CD4-positive, alpha-beta memory T cell (primary cell): ENCODE data around the gene STK25. TPM values are rescaled to one million over a fixed set of nuclear protein-coding genes. Genes with fewer than 3 reads are reported as not detected.
"Not testable (repeated sequence)": the region's sequence is repeated elsewhere in the genome, so short reads cannot be mapped to it uniquely, and the experiment has no call there.

Experiments
- CTCF ChIA-PET: fragments of 350-600 bp; sonication (Branson Sonifier 250); formaldehyde crosslinking; loops from one replicate; lab custom pipeline; 2021; ENCODE audit warnings: inconsistent platforms; ENCODE audit not compliant: partially characterized antibody; lab: Charles Lee
- POLR2A ChIA-PET: fragments of 350-600 bp; sonication (Branson Sonifier 250); formaldehyde crosslinking; loops from one replicate; lab custom pipeline; 2021; ENCODE audit not compliant: partially characterized antibody; lab: Charles Lee
- DNase-seq, 5 donors: peaks; one replicate each; pipeline versions ENCODE4 v3.0.0 to v3.0.0-alpha.2; 2020 to 2022; ENCODE audit warnings: mixed read lengths in 1 of 5
- H3K27ac ChIP-seq: one replicate; pipeline ENCODE4 v1.7.0; 2013; ENCODE audit warnings: low read depth, low read length
- H3K27me3 ChIP-seq: 2 replicates; pipeline ENCODE4 v1.7.0; 2013; ENCODE audit warnings: mild to moderate bottlenecking, low read length, moderate library complexity; ENCODE audit not compliant: insufficient read depth
- H3K36me3 ChIP-seq: 2 replicates; pipeline ENCODE4 v1.7.0; 2013; ENCODE audit warnings: mild to moderate bottlenecking, low read length, moderate library complexity; ENCODE audit not compliant: insufficient read depth
- H3K4me1 ChIP-seq: 2 replicates; pipeline ENCODE4 v1.7.0; 2013; ENCODE audit warnings: mild to moderate bottlenecking, low read length, moderate library complexity; ENCODE audit not compliant: insufficient read depth
- H3K4me3 ChIP-seq, 2 donors: one replicate each; pipeline ENCODE4 v1.7.0; 2013; ENCODE audit warnings: low read length in 2 of 2, mild to moderate bottlenecking in 1 of 2
- H3K9me3 ChIP-seq, 2 donors: one replicate each; pipeline ENCODE4 v1.7.0; 2013; ENCODE audit warnings: low read length in 2 of 2, control low read depth in 1 of 2; ENCODE audit not compliant: control insufficient read depth in 1 of 2
- H3K27ac Mint-ChIP-seq, 7 donors: one replicate each; pipeline ENCODE4 v1.8.0; 2020 to 2021; ENCODE audit warnings: mixed read lengths in 7 of 7, mild to moderate bottlenecking in 6 of 7, inconsistent platforms in 3 of 7, moderate library complexity in 3 of 7
- H3K27me3 Mint-ChIP-seq, 2 donors: one replicate each; pipeline ENCODE4 v1.8.0; 2020 to 2021; ENCODE audit warnings: mixed read lengths in 2 of 2
- H3K36me3 Mint-ChIP-seq, 2 donors: one replicate each; pipeline ENCODE4 v1.8.0; 2020 to 2021; ENCODE audit warnings: mixed read lengths in 2 of 2, inconsistent platforms in 1 of 2, mild to moderate bottlenecking in 1 of 2
- H3K4me1 Mint-ChIP-seq, 4 donors: one replicate each; pipeline ENCODE4 v1.8.0; 2020 to 2021; ENCODE audit warnings: mixed read lengths in 4 of 4, mild to moderate bottlenecking in 1 of 4
- H3K4me3 Mint-ChIP-seq, 8 donors: one replicate each; pipeline ENCODE4 v1.8.0; 2020 to 2021; ENCODE audit warnings: mixed read lengths in 8 of 8, mild to moderate bottlenecking in 7 of 8, moderate library complexity in 6 of 8, inconsistent platforms in 3 of 8
- H3K9me3 Mint-ChIP-seq, 8 donors: one replicate each; pipeline ENCODE4 v1.8.0; 2020 to 2021; ENCODE audit warnings: mixed read lengths in 8 of 8, mild to moderate bottlenecking in 5 of 8, inconsistent platforms in 3 of 8, moderate library complexity in 1 of 8
- intact Hi-C: fragments of 100-400 bp; cut with micrococcal nuclease; formaldehyde crosslinking; loops from one replicate; pipeline ENCODE4 v1.15.1; 2023
- polyA plus RNA-seq, 2 donors: library from polyadenylated mRNA; unstranded; fragments of 300-500 nt; fragmentation: Illumina TruSeq; gene quantifications; one replicate each; pipeline ENCODE4 v1.2.3, GENCODE V29; 2021
- total RNA-seq, 2 experiments: library from RNA; stranded (reverse); gene quantifications; one replicate each; pipeline ENCODE4 v1.2.3, GENCODE V29; 2021

Gene STK25
- total and polyA plus RNA-seq, 4 experiments from 2014 or later: 88.6 to 182 (median 134) TPM

DNA sequence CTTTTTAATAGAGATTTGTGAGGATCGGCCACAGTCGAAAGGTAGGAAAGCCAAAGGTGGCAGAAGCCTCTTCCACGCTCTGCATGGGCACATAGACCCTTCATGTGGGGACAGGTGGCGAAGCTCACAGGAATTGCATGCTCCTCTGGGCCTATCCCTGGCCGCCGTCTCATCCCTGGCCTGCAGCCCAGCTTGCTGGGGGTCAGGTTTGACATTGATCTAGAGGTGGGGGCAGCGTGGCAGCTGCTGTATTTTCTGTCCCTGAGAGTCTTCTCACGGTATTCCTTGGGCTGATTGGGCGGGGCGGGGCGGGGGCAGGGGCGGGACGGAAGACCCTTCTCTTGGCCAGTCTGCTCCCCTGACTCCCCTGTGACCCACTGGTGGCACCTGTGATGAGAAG, 48.9 kb downstream of the STK25 start:
- Mint-ChIP-seq H3K27ac (no peak overlapping the region), H3K27me3 (peaks cover 0 to 5% of the 10 kb centered on the region in 2 donors), H3K9me3 (no peaks in the 10 kb centered on the region), H3K36me3 (no peaks in the 10 kb centered on the region), H3K4me1 (no peaks in the 10 kb centered on the region), H3K4me3 (no peak overlapping the region)
- Histone ChIP-seq H3K4me1 (no peaks in the 10 kb centered on the region), H3K27ac (no peak overlapping the region), H3K4me3 (no peak overlapping the region), H3K27me3 (no peaks in the 10 kb centered on the region), H3K36me3 (no peaks in the 10 kb centered on the region), H3K9me3 (no peaks in the 10 kb centered on the region)
- intact Hi-C loops: no loop called here
- POLR2A ChIA-PET: interaction anchor here (0.8 kb wide), 1 partner anchor 31 kb away, joined by 3 read pairs; no protein-coding TSS in a partner anchor
- no peak for DNase-seq
- CTCF ChIA-PET: no interaction called here

DNA sequence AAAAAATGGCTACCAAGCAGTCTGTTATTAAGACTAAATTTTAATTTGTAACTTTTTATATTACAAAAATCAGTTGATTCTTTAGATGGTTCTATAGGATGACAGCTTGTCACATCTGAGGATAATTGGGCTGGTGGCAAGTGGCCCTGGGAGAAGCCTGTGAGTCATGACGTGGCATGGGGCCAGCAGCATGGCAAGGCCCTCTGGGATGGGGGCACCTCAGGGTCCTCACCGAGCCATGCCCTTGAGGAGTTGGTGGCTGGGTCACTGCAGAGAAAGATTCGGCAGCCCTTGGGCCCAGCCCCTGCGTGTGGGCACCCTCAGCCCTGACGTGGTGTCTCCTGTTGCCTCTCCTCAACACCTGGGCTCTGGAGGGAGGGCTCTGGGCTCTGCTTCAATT, 49.7 kb downstream of the STK25 start:
- H3K9me3 ChIP-seq: no peaks in the 10 kb centered on the region
- H3K4me1 Mint-ChIP-seq: no peaks in the 10 kb centered on the region
- ChIA-PET CTCF (no interaction called here), POLR2A (no interaction called here)
- no peaks in the 10 kb centered on the region for H3K36me3 Mint-ChIP-seq
- no peak overlapping the region for H3K27ac Mint-ChIP-seq
- no peak overlapping the region for H3K4me3 ChIP-seq
- H3K27ac ChIP-seq: no peak overlapping the region
- H3K36me3 ChIP-seq: no peaks in the 10 kb centered on the region
- DNase-seq: no peak
- no peaks in the 10 kb centered on the region for H3K27me3 ChIP-seq
- no peak overlapping the region for H3K4me3 Mint-ChIP-seq
- peaks cover 0 to 8% of the 10 kb centered on the region in 2 donors for H3K27me3 Mint-ChIP-seq
- intact Hi-C loops: no loop called here
- no peaks in the 10 kb centered on the region for H3K9me3 Mint-ChIP-seq
- H3K4me1 ChIP-seq: no peaks in the 10 kb centered on the region

DNA sequence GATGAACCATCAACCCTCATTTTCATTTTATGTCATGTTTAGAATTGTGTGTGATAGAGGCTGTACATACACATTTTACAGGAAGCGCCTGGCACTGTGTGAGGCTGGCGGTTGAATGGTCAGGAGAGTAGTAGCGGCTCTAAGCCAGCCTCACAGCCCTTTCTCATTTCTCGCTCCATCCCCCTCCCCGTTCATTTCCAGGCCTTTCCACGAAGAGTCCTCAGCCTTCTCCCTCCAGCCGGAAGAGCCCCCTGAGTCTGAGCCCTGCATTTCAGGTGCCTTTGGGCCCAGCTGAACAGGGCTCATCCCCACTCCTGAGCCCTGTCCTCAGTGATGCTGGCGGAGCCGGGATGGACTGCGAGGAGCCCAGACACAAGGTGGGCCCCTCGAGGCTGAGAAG, 51.8 kb downstream of the STK25 start:
- no peak for DNase-seq
- H3K4me3 Mint-ChIP-seq: no peak overlapping the region
- no peaks in the 10 kb centered on the region for H3K9me3 ChIP-seq
- intact Hi-C loops: no loop called here
- POLR2A ChIA-PET: no interaction called here
- H3K4me1 Mint-ChIP-seq: no peaks in the 10 kb centered on the region
- H3K4me3 ChIP-seq: no peak overlapping the region
- no peaks in the 10 kb centered on the region for H3K4me1 ChIP-seq
- H3K36me3 Mint-ChIP-seq: no peaks in the 10 kb centered on the region
- H3K27me3 ChIP-seq: no peaks in the 10 kb centered on the region
- peaks cover 2 to 10% of the 10 kb centered on the region in 2 donors for H3K27me3 Mint-ChIP-seq
- no peak overlapping the region for H3K27ac ChIP-seq
- H3K9me3 Mint-ChIP-seq: no peaks in the 10 kb centered on the region
- H3K27ac Mint-ChIP-seq: no peak overlapping the region
- CTCF ChIA-PET: no interaction called here
- no peaks in the 10 kb centered on the region for H3K36me3 ChIP-seq

DNA sequence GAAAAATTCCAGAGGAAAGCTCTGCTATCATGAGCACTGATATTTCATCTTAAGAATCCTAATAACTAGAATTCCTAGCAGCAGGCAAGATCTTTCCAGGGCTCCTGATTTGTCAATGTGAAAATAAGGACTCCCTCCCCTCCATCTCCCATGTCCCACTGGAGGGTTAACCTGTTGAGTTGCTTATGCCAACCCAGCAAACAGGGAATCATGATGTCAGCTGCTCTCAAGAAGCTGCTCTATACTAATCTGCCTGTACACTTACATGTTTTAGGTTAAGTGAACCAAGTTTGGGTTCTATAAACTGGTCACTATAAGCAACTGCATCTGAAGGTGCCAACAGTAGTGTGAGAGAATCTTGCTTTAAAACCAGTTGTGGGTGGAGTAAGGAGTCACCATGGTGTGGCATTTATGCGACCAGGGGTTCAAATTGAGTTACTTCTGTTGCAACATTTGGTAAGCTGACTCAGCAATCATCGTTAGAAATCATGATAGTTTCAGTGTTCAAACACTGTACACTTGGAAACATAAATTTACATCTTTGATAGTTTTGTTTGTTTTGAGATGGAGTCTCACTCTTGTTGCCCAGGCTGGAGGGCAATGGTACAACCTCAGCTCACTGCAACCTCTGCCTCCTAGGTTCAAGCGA, 53.4 kb downstream of the STK25 start:
- H3K36me3 ChIP-seq: no peaks in the 10 kb centered on the region
- no peak overlapping the region for H3K27ac Mint-ChIP-seq
- no peak overlapping the region for H3K4me3 ChIP-seq
- peaks cover 2 to 10% of the 10 kb centered on the region in 2 donors for H3K27me3 Mint-ChIP-seq
- H3K4me1 ChIP-seq: no peaks in the 10 kb centered on the region
- ChIA-PET CTCF (no interaction called here), POLR2A (no interaction called here)
- no peaks in the 10 kb centered on the region for H3K27me3 ChIP-seq
- DNase-seq: no peak
- H3K4me3 Mint-ChIP-seq: no peak overlapping the region
- H3K4me1 Mint-ChIP-seq: no peaks in the 10 kb centered on the region
- intact Hi-C loops: no loop called here
- no peaks in the 10 kb centered on the region for H3K36me3 Mint-ChIP-seq
- H3K9me3 ChIP-seq: no peaks in the 10 kb centered on the region
- no peak overlapping the region for H3K27ac ChIP-seq
- H3K9me3 Mint-ChIP-seq: no peaks in the 10 kb centered on the region

DNA sequence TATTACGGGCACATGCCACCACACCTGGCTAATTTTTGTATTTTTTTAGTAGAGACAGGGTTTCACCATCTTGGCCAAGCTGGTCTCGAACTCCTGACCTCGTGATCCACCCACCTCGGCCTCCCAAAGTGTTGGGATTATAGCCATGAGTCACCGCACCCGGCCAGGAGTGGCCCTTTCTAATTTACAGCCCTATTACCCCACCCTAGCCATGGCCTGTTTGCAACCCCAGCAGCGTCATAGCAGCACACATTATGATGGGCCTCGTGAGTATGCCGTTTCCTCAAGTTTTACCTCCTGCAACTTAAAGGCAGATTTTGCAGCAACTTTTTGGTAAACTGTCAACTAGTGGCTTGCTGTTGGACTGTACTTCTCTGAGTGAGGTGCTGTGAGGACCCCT, 54.5 kb downstream of the STK25 start:
- not testable (repeated sequence) for H3K27ac Mint-ChIP-seq

DNA sequence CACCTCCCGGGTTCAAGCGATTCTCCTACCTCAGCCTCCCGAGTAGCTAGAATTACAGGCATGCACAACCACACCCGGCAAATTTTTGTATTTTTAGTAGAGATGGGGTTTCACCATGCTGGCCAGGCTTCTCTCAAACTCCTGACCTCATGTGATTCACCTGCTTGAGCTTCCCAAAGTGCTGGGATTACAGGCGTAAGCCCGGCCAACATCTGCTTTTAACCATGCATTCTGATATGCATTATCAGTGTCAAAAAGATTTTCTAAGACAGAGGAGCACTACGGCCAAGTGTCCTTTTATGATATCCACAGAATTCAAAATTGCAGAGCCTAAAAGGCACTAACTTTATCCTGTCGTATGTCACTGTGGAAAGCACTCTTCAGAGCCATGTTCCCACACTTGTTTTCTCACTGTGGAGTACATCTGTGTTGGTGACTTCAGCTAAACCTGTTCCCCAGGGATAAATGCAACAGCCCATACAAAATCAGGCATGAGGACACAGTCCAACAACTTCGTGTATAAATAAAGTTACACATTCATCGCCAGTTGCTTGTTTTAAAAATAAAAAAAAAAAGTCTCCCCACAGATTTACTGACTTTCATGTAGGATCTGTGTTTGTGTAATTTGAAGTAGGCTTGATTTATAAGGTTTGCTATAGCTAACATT, 56.4 kb downstream of the STK25 start:
- no peak overlapping the region for H3K27ac ChIP-seq
- H3K4me1 ChIP-seq: no peaks in the 10 kb centered on the region
- H3K4me1 Mint-ChIP-seq: no peaks in the 10 kb centered on the region
- no peak overlapping the region for H3K4me3 Mint-ChIP-seq
- ChIA-PET POLR2A (no interaction called here), CTCF (no interaction called here)
- H3K36me3 Mint-ChIP-seq: no peaks in the 10 kb centered on the region
- intact Hi-C loops: no loop called here
- no peak overlapping the region for H3K4me3 ChIP-seq
- H3K27me3 Mint-ChIP-seq: peaks cover 10 to 13% of the 10 kb centered on the region in 2 donors
- peaks cover 15% of the 10 kb centered on the region for H3K27me3 ChIP-seq
- no peaks in the 10 kb centered on the region for H3K9me3 Mint-ChIP-seq
- H3K36me3 ChIP-seq: no peaks in the 10 kb centered on the region
- no peak overlapping the region for H3K27ac Mint-ChIP-seq
- DNase-seq: no peak
- no peaks in the 10 kb centered on the region for H3K9me3 ChIP-seq

More for the DNA sequence above, 54.5 kb downstream of the STK25 start:
- H3K27me3 ChIP-seq, H3K36me3 Mint-ChIP-seq, H3K4me1 Mint-ChIP-seq, H3K4me3 ChIP-seq, intact Hi-C loops, H3K4me1 ChIP-seq, POLR2A ChIA-PET, H3K27ac ChIP-seq, H3K27me3 Mint-ChIP-seq, H3K9me3 ChIP-seq, H3K4me3 Mint-ChIP-seq, H3K9me3 Mint-ChIP-seq, CTCF ChIA-PET, H3K36me3 ChIP-seq, DNase-seq: not testable (repeated sequence)

DNA sequence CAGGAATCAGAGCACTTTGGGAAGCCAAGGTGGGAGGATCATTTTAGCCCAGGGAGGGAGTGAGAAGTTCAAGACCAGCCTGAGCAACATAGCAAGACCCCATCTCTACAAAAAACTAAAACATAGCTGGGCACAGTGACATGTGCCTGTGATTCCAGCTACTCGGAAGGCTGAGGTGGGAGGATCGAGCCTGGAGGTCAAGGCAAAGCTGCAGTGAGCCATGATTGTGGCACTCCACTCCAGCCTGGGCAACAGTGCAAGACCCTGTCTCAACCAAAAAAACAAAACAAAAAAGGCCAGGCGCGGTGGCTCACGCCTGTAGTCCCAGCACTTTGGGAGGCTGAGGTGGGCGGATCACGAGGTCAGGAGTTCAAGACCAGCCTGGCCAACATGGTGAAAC, 58.3 kb downstream of the STK25 start:
- H3K36me3 Mint-ChIP-seq, H3K36me3 ChIP-seq, H3K4me3 ChIP-seq, intact Hi-C loops, H3K27ac Mint-ChIP-seq, DNase-seq, H3K9me3 Mint-ChIP-seq, H3K4me3 Mint-ChIP-seq, POLR2A ChIA-PET, H3K4me1 ChIP-seq, H3K4me1 Mint-ChIP-seq, CTCF ChIA-PET, H3K27ac ChIP-seq, H3K9me3 ChIP-seq: not testable (repeated sequence)
- peaks cover 28% of the 10 kb centered on the region for H3K27me3 ChIP-seq
- peaks cover 17 to 21% of the 10 kb centered on the region in 2 donors for H3K27me3 Mint-ChIP-seq
